ENCODE results near the gene ANXA11. TPM values are rescaled to one million over a fixed set of nuclear protein-coding genes. Genes with fewer than 3 reads are reported as not detected.

ANXA11 gene
- total and polyA plus RNA-seq, 2 donors (not counting 1 experiment from before 2014, with no cell fraction given) = 88.3 to 177 TPM

- Histone ChIP-seq H4K20me1 (ENCODE audit: control insufficient read depth, insufficient read depth, low read length, poor library complexity, severe bottlenecking) (no peaks in the 10 kb centered on the region), H3K27ac (ENCODE audit: low read length in 2 of 2) (no peak overlapping the region), H3K27me3 (replicated peaks in 1 of 4; ENCODE audit: control extremely low read depth in 1 of 4, control insufficient read depth in 3 of 4, insufficient read depth in 4 of 4, low read length in 3 of 4) (peaks cover 0 to 23% (median 5%) of the 10 kb centered on the region in 4 experiments), H3K9ac (ENCODE audit: low read length) (no peak overlapping the region), H3K4me2 (replicated peaks; ENCODE audit: low read depth, low read length, poor library complexity, severe bottlenecking) (no peak overlapping the region), H3K9me3 (ENCODE audit: control extremely low read depth in 1 of 3, control insufficient read depth in 2 of 3, insufficient read depth in 1 of 3, low read length in 2 of 3) (no peaks in the 10 kb centered on the region), H3K79me2 (ENCODE audit: control insufficient read depth, insufficient read depth, low read length) (no peaks in the 10 kb centered on the region), H3K36me3 (replicated peaks in 1 of 2; ENCODE audit: control extremely low read depth in 1 of 2, control insufficient read depth in 1 of 2, extremely low read depth in 1 of 2, insufficient read depth in 2 of 2, low read length in 1 of 2) (no peaks in the 10 kb centered on the region), H3K4me3 (ENCODE audit: control extremely low read depth in 1 of 5, extremely low read depth in 1 of 5, insufficient read depth in 1 of 5, low read depth in 2 of 5, low read length in 4 of 5) (no peak overlapping the region), H3K4me1 (ENCODE audit: control insufficient read depth in 2 of 2, insufficient read depth in 2 of 2, low read length in 2 of 2) (peaks cover 0 to 6% of the 10 kb centered on the region in 2 donors), H2AFZ (ENCODE audit: insufficient read depth, low read depth, low read length, poor library complexity, severe bottlenecking) (no peak overlapping the region)
- Mint-ChIP-seq H3K4me1 (peaks cover 3% of the 10 kb centered on the region), H3K4me3 (no peak overlapping the region), H3K9me3 (ENCODE audit: insufficient read depth) (no peaks in the 10 kb centered on the region), H3K27ac (no peak overlapping the region), H3K27me3 (peaks cover 23% of the 10 kb centered on the region)
- WGBS (ENCODE audit: insufficient coverage) = 92% methylated on average over 5 of the region's 6 CpGs
- ATAC-seq (ENCODE audit: low read depth) = no peak
- TF ChIP-seq, protein P1, sequence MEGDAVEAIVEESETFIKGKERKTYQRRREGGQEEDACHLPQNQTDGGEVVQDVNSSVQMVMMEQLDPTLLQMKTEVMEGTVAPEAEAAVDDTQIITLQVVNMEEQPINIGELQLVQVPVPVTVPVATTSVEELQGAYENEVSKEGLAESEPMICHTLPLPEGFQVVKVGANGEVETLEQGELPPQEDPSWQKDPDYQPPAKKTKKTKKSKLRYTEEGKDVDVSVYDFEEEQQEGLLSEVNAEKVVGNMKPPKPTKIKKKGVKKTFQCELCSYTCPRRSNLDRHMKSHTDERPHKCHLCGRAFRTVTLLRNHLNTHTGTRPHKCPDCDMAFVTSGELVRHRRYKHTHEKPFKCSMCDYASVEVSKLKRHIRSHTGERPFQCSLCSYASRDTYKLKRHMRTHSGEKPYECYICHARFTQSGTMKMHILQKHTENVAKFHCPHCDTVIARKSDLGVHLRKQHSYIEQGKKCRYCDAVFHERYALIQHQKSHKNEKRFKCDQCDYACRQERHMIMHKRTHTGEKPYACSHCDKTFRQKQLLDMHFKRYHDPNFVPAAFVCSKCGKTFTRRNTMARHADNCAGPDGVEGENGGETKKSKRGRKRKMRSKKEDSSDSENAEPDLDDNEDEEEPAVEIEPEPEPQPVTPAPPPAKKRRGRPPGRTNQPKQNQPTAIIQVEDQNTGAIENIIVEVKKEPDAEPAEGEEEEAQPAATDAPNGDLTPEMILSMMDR (IDR thresholded peaks at IDR 0.05) = no peak
- TF ChIP-seq EZH2 (IDR thresholded peaks at IDR 0.05; ENCODE audit: borderline replicate concordance, insufficient read depth, low read depth, low read length, poor library complexity, severe bottlenecking) = no peak
- CTCF ChIA-PET = no interaction called here
- POLR2A ChIA-PET = no interaction called here
- no peak for DNase-seq
- intact Hi-C loops (cut with micrococcal nuclease) = no loop called here
Measured at GRCh38 chr10:80131499-80131901, 73.8 kb downstream of the ANXA11 start.

- Mint-ChIP-seq H3K4me1 (no peaks in the 10 kb centered on the region), H3K27ac (no peak overlapping the region), H3K27me3 (peaks cover 10% of the 10 kb centered on the region), H3K9me3 (ENCODE audit: insufficient read depth) (no peaks in the 10 kb centered on the region), H3K4me3 (no peak overlapping the region)
- intact Hi-C loops (cut with micrococcal nuclease) = no loop called here
- H3K79me2 ChIP-seq (ENCODE audit: control insufficient read depth, insufficient read depth, low read length) = no peaks in the 10 kb centered on the region
- ATAC-seq (ENCODE audit: low read depth) (no peak), DNase-seq (no peak)
- TF ChIP-seq, protein P1 (IDR thresholded peaks at IDR 0.05) = no peak
- no peak for TF ChIP-seq EZH2 (IDR thresholded peaks at IDR 0.05; ENCODE audit: borderline replicate concordance, insufficient read depth, low read depth, low read length, poor library complexity, severe bottlenecking)
- H3K27me3 ChIP-seq (replicated peaks in 1 of 4; ENCODE audit: control extremely low read depth in 1 of 4, control insufficient read depth in 3 of 4, insufficient read depth in 4 of 4, low read length in 3 of 4) = peaks cover 0 to 8% (median 0%) of the 10 kb centered on the region in 4 experiments
- POLR2A ChIA-PET = no interaction called here
- no peak overlapping the region for H2AFZ ChIP-seq (ENCODE audit: insufficient read depth, low read depth, low read length, poor library complexity, severe bottlenecking)
- no peak overlapping the region for H3K4me3 ChIP-seq (ENCODE audit: control extremely low read depth in 1 of 5, extremely low read depth in 1 of 5, insufficient read depth in 1 of 5, low read depth in 2 of 5, low read length in 4 of 5)
- no peaks in the 10 kb centered on the region for H3K36me3 ChIP-seq (replicated peaks in 1 of 2; ENCODE audit: control extremely low read depth in 1 of 2, control insufficient read depth in 1 of 2, extremely low read depth in 1 of 2, insufficient read depth in 2 of 2, low read length in 1 of 2)
- no peaks in the 10 kb centered on the region for H3K9me3 ChIP-seq (ENCODE audit: control extremely low read depth in 1 of 3, control insufficient read depth in 2 of 3, insufficient read depth in 1 of 3, low read length in 2 of 3)
- no peak overlapping the region for H3K27ac ChIP-seq (ENCODE audit: low read length in 2 of 2)
- WGBS (ENCODE audit: insufficient coverage) = 94% methylated on average over 3 of the region's 4 CpGs
- CTCF ChIA-PET = interaction anchor here (1.0 kb wide), 1 partner anchor 80 kb away, joined by 3 read pairs; no protein-coding TSS in a partner anchor
- H4K20me1 ChIP-seq (ENCODE audit: control insufficient read depth, insufficient read depth, low read length, poor library complexity, severe bottlenecking) = no peaks in the 10 kb centered on the region
- no peak overlapping the region for H3K4me2 ChIP-seq (replicated peaks; ENCODE audit: low read depth, low read length, poor library complexity, severe bottlenecking)
- H3K9ac ChIP-seq (ENCODE audit: low read length) = no peak overlapping the region
- H3K4me1 ChIP-seq (ENCODE audit: control insufficient read depth in 2 of 2, insufficient read depth in 2 of 2, low read length in 2 of 2) = no peaks in the 10 kb centered on the region
Measured at GRCh38 chr10:80126876-80127275, 78.5 kb downstream of the ANXA11 start.

Data from B cell (primary cell).